Activated naive CD4-positive, alpha-beta T cell (primary cell): ENCODE results near the gene COL12A1.

Source experiments
- DNase-seq, 4 experiments: peaks; one replicate each; lab custom pipeline; 2025; lab: John Stamatoyannopoulos, UW

COL12A1 gene

DNA sequence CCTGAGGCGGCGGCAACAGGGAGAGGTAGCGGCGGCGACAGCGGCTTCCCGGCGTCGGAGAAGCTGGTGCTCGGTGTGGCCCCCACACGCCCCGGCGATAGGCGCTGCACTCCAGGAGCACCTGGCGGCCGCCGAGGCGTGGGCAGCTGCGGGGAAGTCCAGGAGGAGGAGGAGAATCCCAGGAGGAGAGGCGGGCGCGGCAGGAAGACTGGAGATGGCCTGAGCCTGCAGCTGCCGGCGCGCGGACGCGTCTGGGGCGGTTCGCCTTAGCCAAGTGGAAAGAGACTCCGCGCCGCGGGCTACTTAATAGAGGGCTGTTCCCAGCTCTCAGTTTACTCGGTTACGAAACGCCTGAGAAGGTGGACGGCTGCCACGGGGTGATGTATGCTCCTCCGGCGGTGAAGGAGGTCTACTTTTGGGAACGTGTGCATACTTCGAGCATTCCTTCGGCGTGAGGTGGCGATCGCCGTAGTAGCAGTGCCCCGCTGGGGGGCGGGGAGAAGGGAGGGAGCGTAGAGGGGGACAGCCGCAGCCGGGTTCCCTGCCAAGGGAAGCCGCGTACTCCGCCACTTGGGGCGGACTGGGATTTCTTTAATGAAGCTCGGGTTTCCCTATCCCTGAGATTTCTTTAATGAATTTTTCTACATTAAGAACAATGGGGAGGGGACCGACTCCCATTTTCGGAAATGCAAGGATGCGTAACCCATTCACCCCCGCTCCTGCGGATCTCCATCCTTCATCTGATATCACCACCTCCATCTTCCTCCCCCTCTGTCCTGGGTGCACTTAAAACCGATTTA, at the start of gene COL12A1:
Gene COL12A1, minus strand, starts transcription at position 278 of the 800 bp plus-strand sequence. CDS start 3,261 bp downstream, outside the sequence.
- no peak for DNase-seq

DNA sequence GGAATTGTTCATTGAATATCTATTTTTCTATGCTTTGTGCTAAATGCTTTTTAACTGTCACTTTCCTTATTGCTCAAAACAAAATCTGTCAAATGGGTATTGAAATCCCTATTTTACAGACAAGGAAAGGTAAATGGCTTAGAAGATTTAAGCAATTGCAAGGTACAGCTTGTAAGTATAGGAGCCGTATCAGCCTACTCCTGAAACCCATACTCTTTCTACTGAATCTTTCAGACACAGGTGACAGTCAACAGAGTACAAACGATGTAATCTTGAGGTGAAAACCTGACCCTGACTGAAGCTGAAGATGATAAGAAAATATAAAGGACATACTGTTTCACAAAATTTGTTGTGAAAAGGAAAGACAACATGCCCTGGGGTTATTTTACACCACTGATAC, 44.7 kb upstream of the COL12A1 start:
- DNase-seq, result no peak

DNA sequence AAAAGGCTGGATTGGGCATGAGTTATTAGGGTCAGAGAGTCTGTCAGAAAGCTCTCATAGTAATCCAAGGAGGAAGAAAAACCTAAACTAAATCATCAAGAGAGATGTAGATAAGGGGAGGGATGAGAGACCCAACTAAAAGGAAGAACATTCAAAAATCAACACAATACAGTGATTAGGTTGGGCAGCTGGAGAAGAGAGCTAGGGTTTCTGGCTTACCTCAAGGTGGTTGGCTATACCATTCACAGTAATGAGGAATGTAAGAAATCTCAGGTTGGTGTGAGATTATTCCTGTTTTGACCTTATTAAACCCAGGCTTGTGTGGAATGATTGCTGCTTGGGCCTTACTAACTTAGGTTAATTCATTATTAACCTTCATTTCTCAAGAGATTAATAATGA, 44.0 kb upstream of the COL12A1 start:
- DNase-seq, result no peak

DNA sequence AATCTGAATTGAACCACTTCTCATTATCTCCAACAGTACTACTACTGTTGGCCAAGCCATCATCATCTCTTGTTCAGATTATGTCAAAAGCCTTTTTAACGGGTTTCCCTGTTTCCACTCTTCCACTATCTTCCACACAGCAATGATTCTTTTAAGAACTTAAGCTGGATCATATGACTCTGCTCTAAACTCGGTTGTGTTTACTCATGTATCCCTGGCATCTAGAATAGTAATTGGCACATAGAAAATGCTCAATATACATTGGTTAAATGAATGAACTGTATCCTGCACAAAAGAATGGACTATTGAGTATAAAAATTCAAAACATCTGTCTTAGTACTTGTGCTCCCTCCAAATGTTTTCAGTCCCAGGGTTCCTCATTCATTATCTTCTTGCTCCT, 40.5 kb upstream of the COL12A1 start:
- DNase-seq, result no peak

DNA sequence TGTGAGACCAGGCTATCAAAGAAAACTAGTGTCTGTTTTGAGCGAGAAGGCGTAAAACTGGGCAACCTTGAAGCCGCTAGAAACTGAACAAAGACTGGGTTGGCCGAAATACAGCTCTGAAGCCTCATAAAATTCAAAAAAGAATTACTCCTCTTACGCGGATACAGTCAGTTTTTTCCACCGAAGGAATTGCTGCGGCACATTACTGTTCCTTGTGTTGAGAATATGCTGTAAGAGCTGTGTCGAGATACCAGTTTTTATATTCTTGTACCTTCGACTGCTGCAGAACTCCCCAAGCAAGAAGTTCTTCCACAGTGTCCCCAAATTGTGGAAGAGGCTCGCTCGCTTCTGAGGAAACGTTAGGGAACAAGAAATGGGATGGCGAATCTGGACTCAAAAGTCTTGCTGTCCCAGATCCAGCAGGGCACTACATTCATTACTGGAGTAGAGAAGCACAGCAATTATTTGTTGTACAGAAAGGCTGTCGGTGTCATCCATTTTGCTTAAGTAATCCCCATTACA, 38.3 kb upstream of the COL12A1 start:
- DNase-seq, result no peak

DNA sequence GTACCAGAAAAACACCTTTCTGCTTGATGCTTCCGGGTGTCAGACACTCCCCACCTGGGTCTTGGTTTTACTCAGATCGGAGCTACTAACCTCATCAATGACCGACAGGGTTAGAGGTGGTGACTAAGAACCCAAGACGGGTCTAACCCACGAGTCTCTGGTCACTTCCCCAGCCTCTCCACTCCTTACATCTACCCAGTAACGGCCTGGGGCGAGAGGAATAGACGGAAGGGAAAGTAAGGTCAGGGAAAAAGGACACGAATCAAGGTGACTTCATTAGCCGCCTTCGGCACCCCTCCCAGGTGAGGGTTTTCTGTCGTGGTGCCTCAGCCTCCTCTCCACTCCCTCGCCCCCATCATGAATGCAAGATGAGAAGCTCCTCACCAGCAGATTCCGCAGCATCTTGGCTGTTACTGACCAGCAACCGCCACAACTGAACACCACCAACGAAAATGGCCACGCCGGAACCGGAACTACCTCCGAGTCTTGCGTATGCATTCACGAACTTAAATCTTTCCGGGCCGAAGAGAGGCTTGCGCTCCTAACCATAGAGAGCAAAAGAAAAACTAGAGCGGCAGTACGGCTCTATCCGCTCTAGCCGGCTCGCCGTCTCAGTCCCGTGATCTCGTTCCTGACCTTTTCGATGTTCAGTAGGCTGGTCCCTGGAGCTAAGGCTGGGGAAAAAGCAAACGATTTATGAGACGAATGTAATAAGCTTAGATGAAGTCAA, 37.6 kb upstream of the COL12A1 start, which contains the start of gene COX7A2:
Gene COX7A2, minus strand, starts transcription at position 469 of the 730 bp plus-strand sequence. Its CDS starts 67 bp downstream, at position 402.
- DNase-seq, result peak; percentile 57 to 79 (median 71)

DNA sequence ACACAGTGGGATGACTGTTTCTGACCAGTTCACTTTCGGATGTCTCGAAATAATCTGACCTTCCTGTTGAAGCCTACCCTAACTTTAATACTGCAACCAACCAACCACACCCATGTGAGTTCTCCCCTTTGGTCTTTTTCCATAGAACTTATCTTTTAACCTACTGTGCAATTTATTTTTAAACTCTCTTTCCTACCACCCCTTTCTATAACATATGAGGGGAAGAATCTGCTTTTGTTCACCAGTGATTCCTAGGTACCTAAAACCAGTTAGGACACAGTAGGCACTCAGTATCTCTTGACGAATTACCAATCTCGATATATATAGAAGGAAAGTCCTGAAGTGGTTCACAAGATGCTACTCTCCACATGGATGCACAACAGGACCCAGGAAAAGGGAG, 30.8 kb upstream of the COL12A1 start:
- DNase-seq, result no peak

DNA sequence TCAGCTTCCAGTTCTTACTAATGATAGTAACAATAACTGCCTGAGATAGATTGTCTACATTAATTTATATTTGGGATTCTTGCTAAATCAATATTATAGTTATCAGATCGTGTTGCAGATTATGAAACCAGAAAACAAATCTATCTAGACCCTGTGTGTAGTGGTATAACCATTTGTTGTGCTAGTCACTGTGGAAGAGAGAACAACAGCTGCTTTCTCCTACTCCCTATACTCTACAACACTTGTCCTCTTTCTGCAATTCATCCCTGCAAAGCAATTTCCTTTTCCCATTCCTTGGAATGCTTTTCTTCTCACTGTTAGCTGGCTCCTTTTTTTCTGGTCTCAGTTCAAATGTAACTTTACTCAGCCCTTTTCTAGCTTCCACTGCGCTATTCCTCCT, 29.4 kb upstream of the COL12A1 start:
- no peak for DNase-seq

DNA sequence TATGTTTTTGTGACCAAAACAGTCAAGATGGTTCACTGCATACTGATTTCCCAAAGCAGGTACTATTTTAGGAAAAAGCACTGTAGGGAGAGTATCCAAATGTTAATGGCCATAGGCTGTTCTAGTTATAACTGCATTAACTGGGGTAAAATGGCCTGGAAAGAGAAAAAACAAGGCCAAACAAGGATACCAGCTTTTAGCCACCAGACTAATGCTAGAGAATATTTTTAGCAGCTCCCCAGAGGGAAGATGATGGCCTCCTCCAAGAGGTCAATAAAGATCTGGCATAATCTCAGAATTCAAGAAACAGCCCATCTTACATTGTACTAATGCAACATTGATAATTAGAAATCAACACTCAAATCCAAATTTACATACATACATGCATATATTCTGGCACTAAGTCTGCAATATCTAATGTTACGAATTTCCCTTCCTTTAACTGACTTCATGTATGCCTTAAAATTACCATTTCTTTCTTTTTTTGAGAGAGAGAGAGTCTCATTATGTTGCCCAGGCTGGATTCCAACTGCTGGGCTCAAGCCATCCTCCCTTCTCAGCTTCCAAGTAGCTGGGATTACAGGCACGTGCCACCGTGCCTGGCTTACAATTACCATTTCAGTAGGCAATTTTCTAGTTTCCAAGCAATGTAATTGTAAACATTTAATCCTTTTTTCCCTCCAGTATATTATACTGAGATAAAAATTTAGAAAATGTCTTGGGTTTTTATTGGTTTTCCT, 28.4 kb upstream of the COL12A1 start:
- no peak for DNase-seq

DNA sequence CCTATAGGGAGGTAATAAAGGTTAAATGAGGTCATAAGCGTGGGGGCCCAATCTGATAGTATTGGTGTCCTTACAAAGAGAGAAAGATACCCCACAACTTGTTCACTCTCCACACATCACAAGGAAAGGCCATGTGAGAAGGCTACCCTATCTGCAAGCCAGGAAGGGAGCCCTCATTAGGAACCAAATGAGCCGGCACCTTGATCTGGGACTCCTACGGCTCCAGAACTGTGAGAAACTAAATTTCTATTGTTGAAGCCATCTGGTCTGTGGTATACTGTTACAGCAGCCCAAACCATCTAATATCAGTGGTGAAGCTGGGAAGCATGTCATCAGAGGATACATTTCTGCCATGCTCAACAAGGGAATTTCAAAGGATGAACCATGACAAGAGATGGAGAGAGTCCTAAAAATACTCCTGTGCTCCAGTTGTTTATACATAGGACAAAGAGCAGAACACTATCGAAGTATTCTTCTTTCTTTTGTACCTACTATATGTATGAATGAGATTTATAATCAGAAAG, 27.3 kb upstream of the COL12A1 start:
- no peak for DNase-seq

DNA sequence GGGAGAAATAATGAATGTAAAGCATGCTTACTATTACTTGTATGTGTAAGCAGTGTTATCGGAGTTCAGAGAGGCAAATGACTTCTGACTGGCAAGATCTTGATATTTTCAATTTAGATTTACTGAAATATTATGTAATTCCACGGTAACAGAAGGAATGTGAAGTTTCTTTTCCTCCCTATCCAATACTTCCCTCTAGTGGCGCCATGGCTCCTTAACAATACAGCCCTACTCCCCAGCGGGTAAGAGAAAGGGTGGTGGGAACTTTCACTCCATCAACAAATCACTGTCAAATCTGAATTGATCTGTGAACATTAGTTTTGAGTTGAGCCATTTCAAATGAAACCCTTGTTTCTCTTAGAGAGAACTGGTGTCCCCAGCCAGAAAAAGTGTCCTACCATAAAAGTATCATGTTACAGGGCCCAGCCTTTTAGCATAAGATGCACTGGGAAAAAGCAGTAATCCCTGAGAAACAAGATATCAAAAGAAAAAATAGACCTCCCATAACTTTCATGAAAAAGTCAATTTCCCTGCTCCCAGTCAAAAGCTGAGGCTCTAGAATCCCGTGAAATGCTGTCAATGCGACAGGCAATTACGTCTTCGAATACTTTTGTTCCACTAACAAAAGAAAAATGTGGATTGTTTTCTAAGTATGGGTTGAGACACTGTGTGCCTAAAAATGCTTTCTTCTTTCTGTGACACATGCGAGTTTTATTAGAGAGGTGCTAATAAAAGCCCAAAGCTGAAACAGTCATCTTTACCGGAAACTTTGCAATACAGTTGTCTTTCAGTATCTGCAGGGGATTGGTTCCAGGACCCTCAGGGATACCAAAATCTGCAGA, 24.9 kb upstream of the COL12A1 start:
- DNase-seq, result no peak

DNA sequence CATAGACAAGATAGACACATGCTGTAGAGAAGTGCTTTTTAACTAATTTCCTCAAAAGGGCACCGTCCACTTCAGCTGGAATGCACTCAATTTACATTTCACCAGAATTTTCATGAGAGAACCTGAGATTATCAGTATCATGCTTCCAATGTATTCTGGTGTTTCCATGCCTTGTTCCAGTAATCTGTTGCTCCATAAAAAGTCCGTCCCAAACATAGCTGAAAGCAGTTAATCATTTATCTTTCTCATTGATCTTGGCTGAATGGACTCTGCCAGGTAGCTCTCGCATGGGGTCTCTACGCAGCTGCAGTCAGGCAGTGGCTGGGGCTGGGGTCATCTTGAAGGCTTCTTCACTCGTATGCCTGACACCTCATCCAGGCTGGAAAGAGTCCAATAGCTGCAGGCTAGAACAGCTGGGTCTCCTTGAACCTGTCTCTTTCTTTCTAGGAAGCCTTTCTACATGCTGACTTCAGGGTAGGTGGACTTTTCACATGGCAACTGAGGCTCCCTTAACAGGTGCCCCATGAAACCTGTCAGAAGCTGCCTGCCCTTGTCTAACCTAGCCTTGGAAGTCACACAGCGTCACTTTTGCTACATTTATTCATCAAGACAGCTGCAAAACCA, 18.6 kb upstream of the COL12A1 start:
- no peak for DNase-seq

DNA sequence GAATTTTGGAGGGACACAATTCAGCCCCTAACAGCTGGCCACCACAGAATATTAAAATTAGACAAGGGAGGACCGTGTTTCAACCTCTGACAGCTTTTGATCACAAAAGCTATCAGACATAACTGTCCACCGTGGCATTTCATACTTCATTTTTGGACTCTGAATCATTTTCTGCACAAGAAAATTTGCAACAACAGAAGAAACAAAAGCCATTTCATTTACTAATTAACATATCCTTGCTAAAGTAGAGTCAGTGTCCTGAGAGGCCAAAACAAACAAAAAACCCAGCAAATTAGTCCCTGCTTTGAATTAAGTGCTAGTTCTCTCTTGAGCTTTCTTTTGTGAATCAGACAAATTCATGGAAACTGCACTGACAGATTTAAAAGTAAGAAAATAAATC, 17.6 kb upstream of the COL12A1 start:
- no peak for DNase-seq

DNA sequence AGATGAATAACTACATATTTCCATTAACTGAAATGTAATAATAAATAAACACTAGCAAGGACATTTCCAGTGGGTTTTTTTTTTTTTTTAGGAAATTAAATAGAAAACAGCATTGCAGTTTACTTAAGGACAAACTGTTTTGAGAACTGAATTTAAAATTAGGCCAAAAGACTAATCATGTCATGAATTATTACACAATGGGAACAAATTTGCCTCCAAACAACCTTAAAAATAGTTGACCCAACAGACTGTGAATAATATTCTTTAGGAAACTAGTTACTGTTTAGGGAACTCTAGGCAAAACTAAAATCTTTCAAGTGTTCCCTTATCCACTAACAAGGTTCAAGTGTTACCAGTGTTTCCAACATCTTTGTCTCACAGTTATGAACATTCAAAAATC, 16.4 kb upstream of the COL12A1 start:
- DNase-seq, result no peak

DNA sequence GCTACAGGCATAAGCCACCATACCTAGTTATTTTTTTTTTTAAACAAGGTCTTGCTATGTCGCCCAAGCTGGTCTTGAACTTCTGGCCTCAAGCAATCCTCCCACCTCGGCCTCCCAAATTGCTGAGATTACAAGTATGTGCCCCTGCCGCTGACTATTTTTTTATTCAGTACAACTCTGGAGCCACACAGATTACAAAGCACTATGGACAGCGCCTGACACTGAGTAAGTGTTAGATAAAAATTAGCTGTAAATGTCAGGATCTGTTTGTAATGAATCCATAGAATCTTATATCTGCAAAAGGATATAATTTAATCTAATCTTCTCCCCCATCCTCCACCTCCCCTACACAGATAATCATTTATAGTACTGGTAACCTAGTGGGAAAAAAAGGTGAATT, 15.3 kb upstream of the COL12A1 start:
- no peak for DNase-seq

DNA sequence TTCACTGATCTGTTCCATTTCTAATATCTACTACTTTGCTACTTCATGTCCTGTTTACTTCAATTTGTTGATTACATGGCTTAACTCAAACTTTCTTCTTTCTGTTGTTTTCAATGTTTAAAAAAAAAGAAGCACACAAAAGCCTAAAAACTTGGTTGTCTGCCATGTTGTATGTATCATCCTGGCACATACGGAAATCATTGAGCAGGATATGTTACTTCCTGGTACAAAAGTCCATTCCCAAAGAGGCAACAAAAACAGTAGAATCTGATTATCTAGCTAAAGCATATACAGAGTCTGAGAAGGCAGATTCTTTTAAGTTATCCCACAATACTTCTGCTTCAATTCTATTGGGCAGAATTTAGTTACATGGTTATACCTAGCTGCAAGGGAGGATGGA, 14.5 kb upstream of the COL12A1 start:
- DNase-seq, result no peak

DNA sequence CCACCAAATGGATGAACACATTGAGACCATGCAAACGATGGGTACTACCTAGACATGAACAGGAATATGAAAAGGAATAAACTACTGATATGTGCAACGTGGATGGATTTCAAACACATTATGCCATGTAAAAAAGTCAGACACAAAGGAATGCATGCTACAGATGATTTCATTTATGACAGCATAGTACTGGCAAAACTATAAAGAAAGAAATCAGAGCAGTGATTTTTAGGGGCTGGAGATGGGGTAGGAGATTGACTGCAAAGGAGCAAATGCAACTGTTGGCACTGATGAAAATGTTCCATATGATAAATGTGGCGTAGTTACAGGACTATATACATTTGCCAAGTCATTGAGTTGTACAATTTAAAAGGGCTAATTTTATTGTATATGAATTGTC, 13.4 kb upstream of the COL12A1 start:
- no peak for DNase-seq

DNA sequence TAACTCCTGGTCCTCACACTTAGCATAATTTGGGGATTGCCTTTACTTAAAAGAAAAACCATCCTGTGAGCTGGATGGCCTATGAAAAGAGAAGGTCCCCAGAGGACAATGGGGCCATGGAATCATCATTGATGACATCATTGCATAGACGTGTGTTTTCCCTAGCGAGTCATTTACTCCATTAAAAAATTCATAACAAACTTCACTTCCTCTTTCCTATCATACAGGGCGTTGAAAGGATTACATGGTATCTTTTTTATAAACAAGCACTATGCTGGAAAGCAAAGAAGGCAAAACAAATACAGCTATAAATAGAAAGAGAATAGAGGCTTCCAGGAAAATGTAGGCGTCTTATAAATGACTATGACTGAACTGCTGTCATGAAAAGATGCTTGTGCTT, 11.3 kb upstream of the COL12A1 start:
- no peak for DNase-seq

DNA sequence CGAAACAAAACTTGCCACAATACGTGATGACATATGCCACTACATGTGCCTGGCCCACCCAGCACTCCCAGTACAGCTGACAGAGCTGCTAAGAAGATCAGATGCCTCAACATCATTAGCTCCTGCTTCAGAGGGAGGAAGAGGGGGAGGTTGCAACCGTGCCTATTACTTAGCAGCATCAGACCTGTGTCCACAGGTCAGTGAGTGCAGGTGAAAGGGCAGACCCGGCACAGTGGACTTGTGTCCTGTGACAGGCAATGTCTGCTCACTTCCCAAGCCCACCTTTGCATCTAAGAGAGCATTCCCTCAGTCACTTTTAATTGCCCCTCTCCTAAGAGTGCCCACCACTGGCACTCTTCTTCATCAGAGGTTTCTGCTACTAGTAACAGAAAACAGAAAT, 9.4 kb upstream of the COL12A1 start:
- DNase-seq, result no peak

DNA sequence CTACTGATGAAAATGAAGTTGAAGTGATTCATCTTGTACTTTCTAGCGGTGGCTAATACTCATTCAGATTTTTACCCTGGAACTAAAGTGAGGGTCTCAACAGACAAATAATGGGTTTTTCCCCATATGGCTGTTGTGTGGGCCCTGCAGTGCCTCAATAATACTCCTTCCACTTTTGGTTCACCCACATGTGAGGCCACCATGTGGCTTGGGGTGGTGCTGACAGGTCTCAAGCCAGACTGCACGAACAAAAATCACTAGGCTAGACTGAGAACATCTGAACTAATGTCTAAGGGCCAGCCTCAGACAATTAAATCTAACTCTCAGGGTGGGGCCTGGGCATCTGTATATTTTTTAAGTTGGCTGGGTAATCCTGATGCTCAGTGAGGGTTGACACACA, 7.9 kb upstream of the COL12A1 start:
- no peak for DNase-seq

DNA sequence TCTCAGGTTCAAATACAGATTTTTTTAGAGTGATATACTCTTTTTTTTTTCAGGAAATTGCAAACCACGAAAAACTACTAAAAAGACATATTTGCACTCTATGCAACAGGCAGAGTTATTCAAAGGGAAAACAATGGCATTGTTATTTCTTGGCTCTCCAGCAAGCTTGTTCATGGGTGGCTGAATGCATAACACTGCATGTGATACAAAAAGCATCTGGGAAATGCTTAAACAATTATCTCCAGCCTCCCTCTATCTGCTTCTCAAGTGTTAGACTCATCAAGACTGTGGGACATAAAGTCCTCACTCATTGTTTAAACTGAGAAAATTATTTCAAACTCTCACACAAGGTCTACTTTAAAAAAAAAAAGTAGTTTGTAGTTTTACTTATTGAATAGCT, 7.3 kb upstream of the COL12A1 start:
- DNase-seq, result no peak
